HG03520 (cell line): ENCODE measurements around the gene ZNF124.
"Not testable (repeated sequence)": the region's sequence is repeated elsewhere in the genome, so short reads cannot be mapped to it uniquely, and the experiment has no call there.

Experiments
- ATAC-seq: cut with Tn5 transposase; IDR thresholded peaks from one replicate; pipeline ENCODE4 v1.9.1; 2021; ENCODE audit warnings: mild to moderate bottlenecking, moderate library complexity; ENCODE audit not compliant: unreplicated experiment

The ZNF124 gene

GRCh38 chr1:247171875-247172563 lies at the start of gene ZNF124:
Gene ZNF124 (minus strand): TSS chr1:247172020. CDS start chr1:247171877, 143 bp downstream.
- ATAC-seq: peak; percentile 99

- not testable (repeated sequence) for ATAC-seq
Observed at GRCh38 chr1:247220280-247220679, 48.5 kb upstream of the ZNF124 start.

GRCh38 chr1:247218121-247218651 lies 46.4 kb upstream of the ZNF124 start:
- no peak for ATAC-seq

GRCh38 chr1:247216261-247216660 lies 44.4 kb upstream of the ZNF124 start:
- no peak for ATAC-seq

- ATAC-seq: no peak
Observed at GRCh38 chr1:247212627-247213617, 41.1 kb upstream of the ZNF124 start.

GRCh38 chr1:247212012-247212411 lies 40.2 kb upstream of the ZNF124 start:
- peak; percentile 56 for ATAC-seq

GRCh38 chr1:247211339-247211738 lies 39.5 kb upstream of the ZNF124 start:
- no peak for ATAC-seq

GRCh38 chr1:247210376-247211117 lies 38.7 kb upstream of the ZNF124 start:
- peak; percentile 90 for ATAC-seq

- peak; percentile 1 for ATAC-seq
Observed at GRCh38 chr1:247210062-247210375, 38.2 kb upstream of the ZNF124 start.

- no peak for ATAC-seq
Observed at GRCh38 chr1:247209396-247209795, 37.6 kb upstream of the ZNF124 start.

- ATAC-seq: no peak
Observed at GRCh38 chr1:247204177-247204647, 32.4 kb upstream of the ZNF124 start.

GRCh38 chr1:247198781-247199180 lies 27.0 kb upstream of the ZNF124 start:
- no peak for ATAC-seq

- ATAC-seq: no peak
Observed at GRCh38 chr1:247193958-247194357, 22.1 kb upstream of the ZNF124 start.

GRCh38 chr1:247189981-247190798 lies 18.4 kb upstream of the ZNF124 start:
- no peak for ATAC-seq

GRCh38 chr1:247185667-247186066 lies 13.8 kb upstream of the ZNF124 start:
- no peak for ATAC-seq

- ATAC-seq: no peak
Observed at GRCh38 chr1:247184254-247184653, 12.4 kb upstream of the ZNF124 start.

- no peak for ATAC-seq
Observed at GRCh38 chr1:247182994-247183393, 11.2 kb upstream of the ZNF124 start.

GRCh38 chr1:247180581-247180980 lies 8.8 kb upstream of the ZNF124 start:
- ATAC-seq: no peak

- ATAC-seq: no peak
Observed at GRCh38 chr1:247177755-247178154, 5.9 kb upstream of the ZNF124 start.

- ATAC-seq: no peak
Observed at GRCh38 chr1:247175458-247175857, 3.6 kb upstream of the ZNF124 start.
